Liver (tissue), 3 donors: Measurements from ENCODE around the gene CCDC85A.

Experiments used
- EGR1 ChIP-seq, 2 donors: IDR thresholded peaks; 2 replicates each; pipeline ENCODE4 v1.6.1; 2016 to 2018; ENCODE audit warnings: antibody characterized with exemption in 2 of 2, low read depth in 2 of 2
- GABPA ChIP-seq, 2 donors: IDR thresholded peaks in 1 of 2; conservative IDR thresholded peaks in 1 of 2; 2 replicates each; pipeline ENCODE4 v1.6.1; 2016; ENCODE audit warnings: antibody characterized with exemption in 2 of 2, mild to moderate bottlenecking in 1 of 2, moderate library complexity in 1 of 2
- REST ChIP-seq: IDR thresholded peaks from 2 replicates; pipeline ENCODE4 v1.6.1; 2016; ENCODE audit warnings: antibody characterized with exemption, mild to moderate bottlenecking
- TAF1 ChIP-seq: conservative IDR thresholded peaks from 2 replicates; pipeline ENCODE4 v1.6.1; 2016; ENCODE audit warnings: antibody characterized with exemption, mild to moderate bottlenecking
- TF ChIP-seq, protein P1 (sequence below): fragments of 150-350 bp; IDR thresholded peaks from 2 replicates; pipeline ENCODE4 v1.5.1; 2017; ENCODE audit warnings: improper control_type of control experiment, low read depth, low read length; ENCODE audit not compliant: missing input control
- donor health status: healthy.
- donor health status: healthy.

DNA sequence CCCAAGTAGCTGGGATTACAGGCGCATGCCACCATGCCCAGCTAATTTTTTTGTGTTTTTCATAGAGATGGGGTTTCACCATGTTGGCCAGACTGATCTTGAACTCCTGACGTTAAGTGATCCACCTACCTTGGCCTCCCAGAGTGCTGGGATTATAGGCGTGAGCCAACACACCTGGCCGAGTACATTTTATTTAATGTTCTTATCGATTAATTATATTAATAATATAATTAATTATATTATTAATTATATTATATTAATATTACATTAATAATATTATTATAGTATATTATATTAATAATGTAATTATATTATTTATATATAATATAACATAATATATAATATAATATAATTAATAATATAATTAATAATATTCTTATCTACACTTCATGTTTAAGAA, 101.4 kb downstream of the CCDC85A start:
- TF ChIP-seq EGR1 (IDR thresholded peaks at IDR 0.05; ENCODE audit: low read depth in 2 of 2) (no peak), REST (no peak), GABPA (IDR thresholded peaks at IDR 0.05 in 1 of 2, conservative IDR thresholded peaks at IDR 0.05 in 1 of 2) (no peak), TAF1 (no peak)
- TF ChIP-seq, protein P1, sequence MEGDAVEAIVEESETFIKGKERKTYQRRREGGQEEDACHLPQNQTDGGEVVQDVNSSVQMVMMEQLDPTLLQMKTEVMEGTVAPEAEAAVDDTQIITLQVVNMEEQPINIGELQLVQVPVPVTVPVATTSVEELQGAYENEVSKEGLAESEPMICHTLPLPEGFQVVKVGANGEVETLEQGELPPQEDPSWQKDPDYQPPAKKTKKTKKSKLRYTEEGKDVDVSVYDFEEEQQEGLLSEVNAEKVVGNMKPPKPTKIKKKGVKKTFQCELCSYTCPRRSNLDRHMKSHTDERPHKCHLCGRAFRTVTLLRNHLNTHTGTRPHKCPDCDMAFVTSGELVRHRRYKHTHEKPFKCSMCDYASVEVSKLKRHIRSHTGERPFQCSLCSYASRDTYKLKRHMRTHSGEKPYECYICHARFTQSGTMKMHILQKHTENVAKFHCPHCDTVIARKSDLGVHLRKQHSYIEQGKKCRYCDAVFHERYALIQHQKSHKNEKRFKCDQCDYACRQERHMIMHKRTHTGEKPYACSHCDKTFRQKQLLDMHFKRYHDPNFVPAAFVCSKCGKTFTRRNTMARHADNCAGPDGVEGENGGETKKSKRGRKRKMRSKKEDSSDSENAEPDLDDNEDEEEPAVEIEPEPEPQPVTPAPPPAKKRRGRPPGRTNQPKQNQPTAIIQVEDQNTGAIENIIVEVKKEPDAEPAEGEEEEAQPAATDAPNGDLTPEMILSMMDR, result no peak
